Dermis microvascular lymphatic vessel endothelial cell (primary cell): ENCODE results near the gene RAB38. TPM values are rescaled to one million over a fixed set of nuclear protein-coding genes. Genes with fewer than 3 reads are reported as not detected.

Experiments used
- DNase-seq, 2 donors: peaks; one replicate each; pipeline versions ENCODE4 v3.0.0 to v3.0.0-alpha.2; 2010; ENCODE audit warnings: low read depth in 2 of 2
- total RNA-seq: library from RNA; depleted of rRNA; stranded (reverse); fragments of >200 nt; gene quantifications from 2 replicates; pipeline ENCODE4 v1.2.1, GENCODE V29; 2014

RAB38 gene
- total RNA-seq: 1.5 and 2.4 TPM in 2 replicates

DNA sequence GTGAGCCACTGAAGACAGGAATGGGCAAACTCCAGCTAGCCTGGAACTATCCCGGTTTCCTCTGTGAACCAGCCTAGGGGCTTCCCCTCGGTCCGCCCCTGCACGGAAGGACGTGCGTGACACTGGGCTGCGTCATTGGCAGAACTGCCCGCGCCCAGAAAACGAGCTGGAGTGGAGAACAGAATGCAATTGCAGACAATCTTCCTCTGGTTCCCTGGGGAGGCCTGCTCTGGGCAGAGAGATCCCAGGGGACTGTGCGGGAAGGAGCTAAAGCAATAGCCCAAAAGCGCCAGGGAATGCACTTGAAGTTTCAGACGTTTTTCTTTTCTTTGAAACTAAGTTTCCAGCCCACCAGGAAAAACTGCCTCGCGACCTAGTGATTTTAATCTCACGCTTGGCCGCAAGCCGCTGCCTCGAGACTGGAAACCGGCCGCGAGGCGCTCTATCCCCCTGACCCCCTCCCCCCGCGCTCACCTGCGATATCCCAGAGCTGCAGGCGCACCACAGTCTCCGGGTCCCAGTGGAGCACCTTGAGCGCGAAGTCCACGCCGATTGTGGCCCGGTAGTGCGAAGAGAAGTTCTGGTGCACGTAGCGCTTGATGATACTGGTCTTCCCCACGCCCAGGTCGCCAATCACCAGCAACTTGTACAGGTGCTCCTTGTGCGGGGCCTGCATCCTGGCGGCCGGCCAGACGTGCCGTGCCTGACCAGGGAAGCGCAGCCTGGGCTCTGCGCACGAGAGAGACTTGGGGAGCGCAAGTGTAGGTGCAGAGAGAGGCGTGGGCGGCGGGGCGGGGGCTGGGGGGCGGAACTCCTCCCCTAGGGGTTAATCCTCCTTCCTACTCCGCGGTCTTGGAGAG is at the start of gene RAB38:
RAB38 (minus strand) TSS at position 735 of the 860 bp plus-strand sequence; CDS start at position 676, 59 bp downstream.
- peak; percentile 52 to 79 for DNase-seq

DNA sequence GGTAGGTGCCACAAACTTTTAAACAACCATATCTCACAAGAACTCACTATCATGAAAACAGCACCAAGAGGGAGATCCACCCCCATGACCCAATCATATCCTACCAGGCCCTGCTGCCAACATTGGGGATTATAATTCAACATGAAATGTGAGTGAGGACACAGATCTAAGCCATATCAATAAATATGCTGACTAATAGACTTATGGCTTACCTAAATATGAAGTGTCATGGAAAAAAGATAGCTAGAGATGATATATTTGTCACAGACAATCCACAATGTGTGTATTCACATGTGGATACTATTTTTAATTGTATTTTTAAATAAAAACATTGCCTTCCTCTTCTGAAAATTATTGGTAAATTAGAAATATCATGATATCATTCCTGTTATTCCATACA is 38.2 kb upstream of the RAB38 start:
- no peak for DNase-seq

DNA sequence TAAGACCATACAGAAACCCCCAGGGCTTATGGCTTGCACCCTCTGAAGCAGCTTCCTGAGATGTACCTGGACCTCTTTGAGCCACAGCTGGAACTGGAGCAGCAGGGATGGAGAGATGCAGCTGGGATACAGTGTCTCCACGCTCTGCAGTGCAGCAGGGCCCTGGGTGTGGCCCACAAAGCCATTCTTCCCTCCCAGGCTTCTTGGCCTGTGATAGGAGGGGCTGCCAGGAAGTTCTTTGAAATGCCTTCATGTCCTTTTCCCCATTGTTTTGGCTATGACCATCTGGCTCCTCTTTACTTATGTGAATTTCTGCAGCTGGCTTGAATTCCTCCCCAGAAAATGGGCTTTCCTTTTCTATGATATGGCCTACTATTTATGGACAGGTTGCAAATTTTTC is 37.1 kb upstream of the RAB38 start:
- no peak for DNase-seq

DNA sequence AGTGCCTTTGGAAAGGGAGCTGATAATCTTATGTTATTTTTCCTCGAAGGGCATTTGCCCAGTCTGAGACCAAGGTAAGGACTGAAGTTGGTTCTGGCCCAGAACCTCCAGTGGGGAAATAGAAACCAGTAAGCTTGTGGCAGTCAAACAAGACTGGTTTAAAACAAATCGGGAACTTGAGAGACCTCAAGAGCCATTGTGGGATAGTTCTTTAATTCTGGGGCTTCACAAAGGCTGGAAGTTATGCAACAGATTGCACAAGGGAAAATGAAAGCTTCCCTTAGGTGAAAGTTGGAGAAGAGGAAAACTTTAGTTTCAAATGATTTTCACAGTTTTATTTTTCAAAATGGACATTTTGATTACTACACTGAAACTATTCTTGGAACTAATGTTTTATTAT is 33.5 kb upstream of the RAB38 start:
- DNase-seq: no peak

DNA sequence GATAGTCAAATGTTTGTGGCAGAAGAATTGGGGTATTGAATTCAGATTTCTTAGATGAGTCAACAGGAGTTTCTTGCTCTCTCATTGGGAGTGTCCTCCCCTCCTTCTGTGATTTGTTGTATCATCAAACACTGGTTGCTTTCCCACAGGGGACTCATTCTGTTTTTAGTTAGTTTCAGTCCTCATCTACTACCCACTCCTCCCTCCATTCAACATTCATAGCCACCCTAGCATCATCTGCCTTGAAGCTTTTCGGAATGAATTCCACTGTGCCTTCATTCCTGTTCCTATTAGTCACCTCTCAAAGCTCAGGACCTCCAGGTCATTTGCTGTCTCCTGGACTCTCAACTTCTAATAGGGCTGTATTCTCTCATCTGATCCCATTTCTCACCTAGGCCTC is 31.5 kb upstream of the RAB38 start:
- DNase-seq: no peak

DNA sequence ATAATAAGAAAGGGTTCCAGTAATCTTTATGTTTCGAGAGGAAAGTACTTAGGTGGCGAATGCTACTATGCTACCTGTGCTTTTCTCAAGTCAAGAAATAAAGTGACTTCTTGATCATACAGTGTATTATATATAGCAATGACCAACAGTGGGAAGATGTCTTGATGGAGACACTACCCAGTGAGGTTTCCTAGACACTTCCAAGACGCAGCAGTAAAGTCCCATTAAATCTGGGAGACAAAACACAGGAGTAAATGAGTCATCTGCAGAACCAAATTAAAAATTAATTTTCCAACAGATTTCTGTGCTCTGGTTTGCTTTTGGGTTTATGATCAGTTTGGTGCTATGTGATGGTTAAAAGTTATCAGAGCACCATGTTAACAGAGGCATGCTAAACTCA is 29.1 kb upstream of the RAB38 start:
- DNase-seq: no peak

DNA sequence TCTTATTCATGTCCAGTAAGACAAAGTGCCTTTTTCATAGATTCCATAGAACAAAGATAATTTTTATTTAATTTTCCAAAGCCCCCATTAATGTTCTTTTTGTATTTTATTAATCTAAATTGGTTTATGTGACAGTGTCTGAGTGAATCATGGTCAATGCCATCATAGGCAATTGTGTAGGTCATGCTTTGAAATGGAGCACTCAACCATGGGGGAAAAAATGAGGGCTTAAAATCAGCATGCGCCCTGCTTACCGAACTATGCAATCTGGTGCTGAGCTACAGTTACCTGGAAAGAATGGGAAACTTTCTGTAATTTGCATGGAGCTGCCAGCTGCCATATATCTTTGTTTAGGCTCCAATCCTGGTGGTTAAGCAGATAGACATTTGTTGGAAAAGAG is 28.4 kb upstream of the RAB38 start:
- no peak for DNase-seq

DNA sequence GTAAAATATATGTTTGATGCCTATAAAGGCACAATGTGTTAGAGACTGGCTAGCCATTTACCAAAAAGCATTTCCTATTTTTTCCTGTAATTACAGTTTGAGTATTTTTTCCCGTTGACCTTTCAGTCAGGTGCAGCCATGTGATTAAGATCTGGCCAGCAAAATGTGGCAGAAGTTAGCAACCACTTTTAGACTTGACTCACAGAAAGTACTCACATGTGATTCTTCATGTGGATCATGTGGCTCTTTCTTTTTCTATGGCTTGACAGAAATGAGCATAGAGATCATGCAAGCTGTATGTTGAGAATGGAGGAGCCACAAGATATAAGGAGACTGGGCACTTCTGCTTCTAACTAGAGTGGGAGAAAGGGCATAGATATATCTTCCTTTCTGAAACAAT is 27.3 kb upstream of the RAB38 start:
- no peak for DNase-seq

DNA sequence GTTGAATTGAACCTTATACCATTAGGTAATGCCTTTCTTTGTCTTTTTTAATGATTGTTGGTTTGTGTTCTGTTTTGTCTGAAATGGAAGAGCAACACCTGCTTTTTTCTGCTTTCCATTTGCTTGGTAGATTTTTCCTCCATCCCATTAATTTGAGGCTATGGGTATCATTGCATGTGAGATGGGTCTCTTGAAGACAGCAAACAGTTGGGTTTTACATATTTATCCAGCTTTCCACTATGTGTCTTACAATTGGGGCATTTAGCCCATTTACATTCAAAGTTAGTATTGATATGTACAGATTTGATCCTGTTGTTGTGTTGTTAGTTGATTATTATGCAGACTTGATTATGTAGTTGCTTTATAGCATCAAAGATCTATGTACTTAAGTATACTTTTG is 21.1 kb upstream of the RAB38 start:
- DNase-seq: no peak

DNA sequence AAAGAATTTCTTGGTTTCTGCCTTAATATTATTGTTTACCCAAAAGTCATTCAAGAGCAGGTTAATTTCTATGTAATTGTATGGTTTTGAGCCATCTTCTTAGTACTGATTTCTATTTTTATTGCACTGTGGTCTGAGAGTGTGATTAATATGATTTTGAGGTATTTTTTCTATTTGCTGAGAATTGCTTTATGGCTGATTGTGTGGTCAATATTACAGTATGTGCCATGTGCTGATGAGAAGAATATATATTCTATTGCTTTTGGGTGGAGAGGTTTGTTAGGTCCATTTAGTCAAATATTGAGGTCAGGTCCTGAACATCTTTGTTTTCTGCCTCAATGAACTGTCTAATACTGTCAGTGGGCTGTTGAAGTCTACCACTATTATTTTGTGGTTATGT is 20.7 kb upstream of the RAB38 start:
- no peak for DNase-seq

DNA sequence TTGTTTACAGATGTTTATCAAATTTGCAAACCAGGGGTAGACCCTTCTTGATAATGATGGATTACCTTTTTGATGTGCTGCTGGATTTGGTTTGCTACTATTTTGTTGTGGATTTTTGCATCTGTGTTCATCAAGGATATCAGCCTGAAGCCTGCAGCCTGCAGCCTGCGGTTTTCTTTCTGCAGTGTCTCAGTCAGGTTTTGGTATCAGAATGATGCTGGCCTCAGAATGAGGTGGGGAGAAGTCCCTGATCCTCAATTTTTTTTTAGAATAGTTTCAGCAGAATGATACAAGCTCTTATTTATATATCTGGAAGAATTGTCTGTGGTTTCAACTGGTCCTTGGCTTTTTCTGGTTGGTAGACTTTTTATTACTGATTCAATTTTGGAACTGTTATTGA is 19.7 kb upstream of the RAB38 start:
- DNase-seq: no peak

DNA sequence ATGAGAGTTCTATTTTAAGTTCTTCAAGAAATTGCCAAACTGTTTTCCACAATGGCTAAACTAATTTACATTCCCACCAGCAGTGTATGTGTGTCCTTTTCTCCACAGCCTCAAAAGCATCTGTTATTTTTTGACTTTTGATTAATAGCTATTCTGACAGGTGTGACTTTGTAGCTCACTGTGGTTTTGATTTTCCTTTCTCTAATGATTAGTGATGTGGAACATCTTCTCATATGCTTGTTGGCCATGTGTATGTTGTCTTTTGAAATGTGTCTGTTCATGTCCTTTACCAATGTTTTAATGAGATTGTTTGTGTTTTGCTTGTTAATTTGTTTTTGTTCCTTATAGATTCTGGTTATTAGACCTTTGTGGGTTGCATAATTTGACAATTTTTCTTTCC is 18.0 kb upstream of the RAB38 start:
- DNase-seq: no peak

DNA sequence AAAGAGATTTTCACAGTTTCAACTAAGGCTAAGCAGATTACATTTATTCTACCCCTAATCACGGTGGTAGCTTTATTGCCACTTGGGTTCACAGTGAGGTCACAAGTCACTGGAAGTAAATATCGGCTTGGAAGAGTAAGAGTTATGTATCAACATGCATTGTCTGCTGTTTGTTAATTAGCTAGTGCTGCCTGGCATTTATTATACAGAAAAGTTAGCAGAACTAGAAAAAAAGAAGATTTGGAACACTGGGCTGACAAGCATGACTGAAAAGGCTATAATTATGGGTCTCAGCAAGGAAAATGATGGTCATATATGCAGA is 13.7 kb upstream of the RAB38 start:
- no peak for DNase-seq

DNA sequence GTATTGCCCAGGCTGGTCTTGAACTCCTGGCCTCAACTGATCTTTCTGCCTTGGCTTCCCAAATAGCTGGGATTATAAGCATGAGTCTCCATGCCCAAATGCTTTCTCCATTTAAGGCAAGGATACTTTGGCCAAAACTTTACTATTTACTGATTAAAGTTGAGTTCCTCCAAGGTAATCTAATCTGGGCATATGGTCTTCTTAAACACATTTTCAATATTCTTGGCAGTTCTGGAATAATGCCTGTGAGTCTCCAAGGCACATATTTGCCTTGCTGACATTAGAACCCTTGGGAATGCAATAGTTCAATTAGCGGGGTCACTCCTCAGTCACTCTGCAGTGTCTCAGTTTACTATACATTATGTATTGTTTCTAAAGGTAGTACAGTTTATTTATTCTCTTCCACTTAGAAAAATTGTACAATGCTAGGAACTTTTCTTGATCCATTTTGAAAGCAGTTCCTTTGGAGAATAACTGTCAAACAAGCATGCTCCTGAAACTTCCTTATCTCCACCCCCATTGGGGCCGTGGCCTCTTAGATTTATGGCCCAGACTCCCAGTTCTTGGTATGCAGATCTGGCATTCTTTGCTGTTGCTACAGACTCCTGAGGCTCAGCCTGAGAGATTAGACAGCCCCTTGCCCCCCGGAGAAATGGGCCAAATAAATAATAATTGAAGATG is 13.1 kb upstream of the RAB38 start:
- DNase-seq: no peak

DNA sequence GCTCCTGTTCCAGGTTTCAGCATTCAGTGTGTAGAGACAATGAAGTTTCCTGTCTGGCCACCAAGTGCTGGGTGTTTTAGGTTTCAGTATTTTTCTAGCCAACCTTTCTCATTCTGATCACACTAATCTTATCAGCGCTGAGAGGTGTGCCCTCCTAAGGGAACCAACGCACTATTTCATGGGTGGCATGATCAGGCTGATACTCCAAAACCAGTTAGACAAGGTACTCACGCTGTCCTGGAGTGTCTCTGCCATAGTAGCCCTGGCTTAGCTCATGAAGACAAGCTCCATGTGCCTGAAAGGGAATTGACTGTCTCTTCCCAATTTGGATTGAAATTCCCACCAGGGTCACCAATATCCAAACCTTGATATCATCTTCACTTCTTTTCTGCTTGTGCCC is 8.0 kb upstream of the RAB38 start:
- no peak for DNase-seq

DNA sequence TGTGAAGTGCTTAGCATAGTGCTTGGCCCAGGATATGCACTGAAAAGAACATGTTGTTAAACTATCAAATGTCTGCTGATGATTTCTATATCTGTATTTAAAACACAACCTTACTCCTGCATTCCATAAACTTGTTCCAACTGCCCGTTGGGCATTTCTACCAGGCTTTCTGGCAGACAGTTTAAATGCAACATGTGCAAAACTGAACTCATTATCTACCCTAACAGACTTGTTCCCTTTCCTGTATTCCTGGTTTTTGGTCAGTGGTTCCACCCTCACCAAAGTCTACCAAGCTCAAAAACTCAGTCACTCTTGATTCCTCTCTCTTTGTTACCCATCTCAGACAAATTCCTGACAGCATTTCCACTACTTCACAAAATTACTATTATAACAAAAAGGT is 6.5 kb upstream of the RAB38 start:
- DNase-seq: no peak

DNA sequence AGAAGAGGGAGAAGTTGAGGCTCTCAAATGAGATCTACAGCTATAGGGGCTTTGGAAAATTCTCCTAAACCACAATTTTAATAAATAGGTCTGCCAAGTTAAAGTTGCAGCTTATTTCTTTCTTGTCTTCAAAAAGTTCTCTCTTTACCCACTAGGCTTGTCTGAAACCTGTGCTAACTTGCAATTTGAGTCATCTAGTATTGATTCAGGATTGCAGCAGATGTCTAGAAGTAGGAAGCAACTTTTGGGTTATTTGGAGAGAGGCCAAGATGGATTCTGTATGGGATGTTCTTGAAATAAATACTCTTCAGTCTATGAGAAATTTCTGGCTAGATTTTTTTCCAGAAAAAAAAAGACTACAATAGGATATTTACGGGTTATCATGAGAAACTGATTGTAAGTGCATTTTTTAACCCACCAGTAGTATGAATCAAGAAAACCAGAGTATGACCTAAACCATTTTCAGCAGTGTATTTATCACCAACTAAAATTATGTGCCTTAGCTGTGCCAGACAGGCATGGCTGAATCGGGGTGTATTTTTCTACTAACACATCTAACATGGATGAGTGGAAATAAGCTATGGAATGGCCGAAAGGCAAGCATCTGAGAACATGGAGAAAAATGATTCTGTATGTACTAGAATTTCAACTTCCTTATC is 4.9 kb upstream of the RAB38 start:
- DNase-seq: no peak

DNA sequence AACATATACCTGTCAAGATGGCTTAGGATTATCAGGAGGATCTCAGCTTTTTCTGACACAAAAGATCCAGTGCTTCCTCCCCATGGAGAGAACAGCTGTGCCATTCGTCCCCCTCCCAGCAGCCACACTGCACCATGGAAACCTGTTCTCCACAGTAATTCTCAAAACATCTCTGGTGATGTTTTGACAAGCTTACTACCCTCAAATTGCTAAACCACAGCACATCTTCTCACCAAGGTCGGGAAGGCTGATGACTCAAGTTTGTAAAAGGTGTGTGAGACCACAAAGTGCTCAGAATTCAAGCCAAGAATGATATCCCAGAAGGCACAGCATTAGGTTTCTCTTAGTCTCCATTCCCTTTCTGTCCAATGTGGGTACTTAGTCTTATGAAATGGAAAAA is 3.9 kb upstream of the RAB38 start:
- no peak for DNase-seq

DNA sequence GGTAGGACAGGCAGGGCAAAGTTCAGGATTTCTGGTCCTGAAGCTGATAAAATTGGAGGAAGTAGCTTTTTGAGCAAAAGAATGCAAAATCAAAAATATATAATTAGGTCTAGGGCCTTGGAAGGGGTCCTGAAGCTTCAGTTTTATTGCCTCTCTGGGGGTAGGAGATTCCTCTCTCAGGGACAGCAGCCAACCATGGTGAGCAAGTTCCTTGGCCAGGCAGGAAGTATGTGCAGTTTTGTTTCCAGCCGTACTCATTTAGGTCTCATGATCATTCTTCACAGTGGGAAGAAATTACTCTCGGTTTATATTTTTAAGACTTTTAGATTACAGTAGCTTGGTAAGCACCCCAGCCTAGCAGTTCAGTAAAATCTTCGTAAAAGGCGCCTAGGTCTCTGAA is 2.9 kb upstream of the RAB38 start:
- DNase-seq: peak in 1 of 2 donors; percentile 5

DNA sequence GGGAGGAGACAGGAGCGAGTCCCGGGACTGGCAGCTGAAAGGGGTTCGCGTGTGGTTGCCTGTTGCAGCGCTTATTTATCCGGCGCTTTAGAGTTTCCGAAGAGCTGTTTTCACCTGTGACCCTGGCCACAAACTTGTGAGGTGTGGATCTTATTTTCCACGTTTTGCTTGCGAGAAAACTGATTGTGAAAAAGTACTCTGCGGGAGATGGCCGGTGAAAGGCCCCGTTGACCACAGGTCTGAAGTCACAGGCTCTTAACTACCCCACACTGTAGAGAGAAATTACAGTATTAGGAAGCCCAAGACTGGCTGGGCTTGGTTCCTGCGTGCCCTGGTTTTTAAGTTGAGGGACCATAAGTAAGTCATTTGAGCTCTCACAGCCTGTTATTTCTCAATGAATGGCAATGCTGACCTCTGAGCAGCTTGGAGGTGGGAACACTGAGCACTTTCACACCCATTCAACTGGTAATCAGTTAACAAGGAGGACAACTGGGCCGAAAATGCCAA is 379 bp upstream of the RAB38 start:
- DNase-seq: peak in 1 of 2 donors; percentile 1

DNA sequence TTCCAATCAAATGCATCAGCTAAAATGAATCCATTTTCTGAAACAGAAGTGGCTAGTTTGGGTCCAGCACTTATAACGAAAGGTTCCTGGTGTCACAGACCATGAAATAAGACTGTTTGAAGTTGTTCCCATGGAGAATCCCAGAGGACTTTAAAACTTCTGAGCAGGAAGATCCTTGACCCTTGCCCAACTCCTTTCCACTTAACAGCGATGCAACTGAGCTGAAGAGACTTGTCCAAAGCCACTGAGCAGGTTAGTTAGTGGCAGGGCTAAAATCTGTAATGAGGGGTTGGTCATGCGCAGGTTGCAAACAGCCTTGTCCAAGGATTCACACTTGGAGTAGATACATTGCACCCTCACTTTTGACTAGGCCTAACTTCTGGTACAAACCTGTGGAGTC is 1.3 kb downstream of the RAB38 start:
- DNase-seq: no peak

DNA sequence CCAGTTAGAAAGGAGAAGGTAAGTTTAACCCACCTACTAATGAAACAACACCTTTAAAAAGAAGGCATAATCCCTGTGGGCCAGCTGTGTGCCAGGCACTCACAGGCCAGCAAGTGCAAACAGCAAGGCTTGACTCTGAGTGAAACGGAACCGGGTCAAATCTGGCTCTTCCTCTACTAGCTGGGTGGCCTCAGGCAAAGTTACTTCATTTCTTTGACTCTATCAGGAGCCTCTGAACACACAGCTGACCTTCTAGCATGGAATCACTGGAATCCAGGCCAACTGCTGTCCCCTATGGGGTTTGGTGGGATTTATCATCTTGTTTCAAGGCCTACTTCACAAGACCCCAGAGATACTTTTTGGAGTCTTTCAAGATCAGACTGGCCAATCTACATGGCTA is 3.3 kb downstream of the RAB38 start:
- no peak for DNase-seq

DNA sequence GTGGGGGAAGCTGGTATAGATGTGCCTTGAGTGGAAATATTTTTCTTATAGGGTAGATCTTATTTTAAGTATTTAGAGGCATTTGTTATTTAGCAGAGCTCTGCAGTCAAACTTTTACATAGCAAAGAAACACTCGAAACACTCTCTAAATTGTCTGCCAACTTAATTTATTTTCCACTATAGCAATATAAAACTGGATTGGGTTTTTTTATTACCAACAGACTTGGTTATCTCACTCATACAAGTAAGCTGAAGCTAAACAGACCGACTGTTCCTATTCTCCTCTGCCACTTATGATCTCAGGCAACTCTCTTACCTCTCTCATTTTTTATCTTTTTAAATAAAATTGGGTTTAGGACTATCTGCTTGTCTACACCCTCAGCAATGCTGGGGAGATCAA is 4.6 kb downstream of the RAB38 start:
- no peak for DNase-seq
